GM06990 (cell line): Measurements from ENCODE around the gene DAO.
A peak's percentile ranks its signal among the peaks of the same experiment; 100 is the strongest.

Source experiments
- DNase-seq: peaks from one replicate; pipeline ENCODE4 v3.0.0-alpha.2; 2011; ENCODE audit not compliant: insufficient read length; ENCODE audit errors: extremely low read depth
- H3K27me3 ChIP-seq: replicated peaks from 2 replicates; pipeline ENCODE4 v1.6.0; 2011; ENCODE audit warnings: low read length; ENCODE audit not compliant: control insufficient read depth, insufficient read depth
- H3K36me3 ChIP-seq: 2 replicates; pipeline ENCODE4 v1.5.1; 2011; ENCODE audit warnings: low read length; ENCODE audit not compliant: control insufficient read depth, insufficient read depth
- H3K4me3 ChIP-seq: replicated peaks from 2 replicates; pipeline ENCODE4 v1.5.1; 2011; ENCODE audit warnings: low read depth, mild to moderate bottlenecking, control low read depth, low read length
- CTCF ChIP-seq: IDR thresholded peaks from 2 replicates; pipeline ENCODE4 v1.5.1; 2011; ENCODE audit warnings: low read length, control low read depth, mild to moderate bottlenecking, inconsistent platforms; ENCODE audit not compliant: insufficient read depth, poor library complexity, severe bottlenecking

DAO gene

GRCh38 chr12:108833757-108834472 is 46.0 kb upstream of the DAO start:
- Histone ChIP-seq H3K36me3 (peaks cover 10% of the 10 kb centered on the region), H3K27me3 (no peaks in the 10 kb centered on the region), H3K4me3 (no peak overlapping the region)
- DNase-seq, result no peak
- TF ChIP-seq CTCF, result no peak

- H3K4me3 ChIP-seq, result no peak overlapping the region
- no peak for TF ChIP-seq CTCF
- no peak for DNase-seq
- no peaks in the 10 kb centered on the region for H3K27me3 ChIP-seq
- peaks cover 10% of the 10 kb centered on the region for H3K36me3 ChIP-seq
These were observed 43.8 kb upstream of the DAO start for GRCh38 chr12:108835860-108836634.

GRCh38 chr12:108837239-108837638 is 42.7 kb upstream of the DAO start:
- no peak for TF ChIP-seq CTCF
- DNase-seq, result no peak
- Histone ChIP-seq H3K27me3 (no peaks in the 10 kb centered on the region), H3K36me3 (peaks cover 10% of the 10 kb centered on the region), H3K4me3 (no peak overlapping the region)

GRCh38 chr12:108837680-108838079 is 42.2 kb upstream of the DAO start:
- peaks cover 8% of the 10 kb centered on the region; the same call in 1 of the 2 replicates for H3K36me3 ChIP-seq
- DNase-seq, result no peak
- TF ChIP-seq CTCF, result no peak
- H3K4me3 ChIP-seq, result no peak overlapping the region
- H3K27me3 ChIP-seq, result no peaks in the 10 kb centered on the region

GRCh38 chr12:108838194-108839017 is 41.5 kb upstream of the DAO start:
- TF ChIP-seq CTCF, result no peak
- peak; percentile 86 for DNase-seq
- H3K4me3 ChIP-seq, result no peak overlapping the region
- H3K36me3 ChIP-seq, result peaks cover 6% of the 10 kb centered on the region; the same call in 1 of the 2 replicates
- H3K27me3 ChIP-seq, result no peaks in the 10 kb centered on the region
